Panc1 (cell line): Measurements from ENCODE around the gene ZSCAN10. TPM values are rescaled to one million over a fixed set of nuclear protein-coding genes. Genes with fewer than 3 reads are reported as not detected.

Source experiments
- ATAC-seq: fragments of 200-7000 bp; cut with Tn5 transposase; 2 replicates; pipeline ENCODE4 v1.9.1; 2020; ENCODE audit warnings: mild to moderate bottlenecking, moderate library complexity
- BruUV-seq: library from RNA; stranded (reverse); fragments of 400-500 nt; replicated peaks from 2 replicates; lab custom pipeline; 2021; lab: Mats Ljungman, UMichigan
- CTCF ChIA-PET: fragments of 300-600 bp; sonication (Branson Sonifier 250); formaldehyde crosslinking; loops from one replicate; lab custom pipeline; 2022; ENCODE audit warnings: antibody characterized with exemption; lab: Charles Lee
- POLR2A ChIA-PET: fragments of 300-600 bp; sonication (Branson Sonifier 250); formaldehyde crosslinking; loops from one replicate; lab custom pipeline; 2022; ENCODE audit warnings: antibody characterized with exemption; lab: Charles Lee
- DNase-seq: peaks from one replicate; pipeline ENCODE4 v3.0.0-alpha.2; 2010; ENCODE audit warnings: low read depth, low spot score
- H3K27ac ChIP-seq: 2 replicates; pipeline ENCODE4 v1.5.1; 2011; ENCODE audit warnings: mild to moderate bottlenecking, low read length, inconsistent platforms
- H3K27me3 ChIP-seq: fragments of 200-500 bp; sonication (Bioruptor generic); 2 replicates; pipeline ENCODE4 v1.6.0; 2014; ENCODE audit warnings: low read length, inconsistent platforms; ENCODE audit not compliant: control insufficient read depth, insufficient read depth
- H3K36me3 ChIP-seq: fragments of 200-500 bp; sonication (Bioruptor generic); 2 replicates; pipeline ENCODE4 v1.5.1; 2014; ENCODE audit warnings: inconsistent platforms, mild to moderate bottlenecking, low read length, moderate library complexity; ENCODE audit not compliant: control insufficient read depth, insufficient read depth
- H3K4me1 ChIP-seq: 2 replicates; pipeline ENCODE4 v1.5.1; 2011; ENCODE audit warnings: inconsistent platforms, mild to moderate bottlenecking, low read length, moderate library complexity; ENCODE audit not compliant: control insufficient read depth, insufficient read depth
- H3K4me3 ChIP-seq, 2 experiments: 2 replicates each; pipeline ENCODE4 v1.5.1; 2011 to 2012; ENCODE audit warnings: low read depth in 2 of 2, low read length in 2 of 2, mild to moderate bottlenecking in 2 of 2, inconsistent platforms in 1 of 2, moderate library complexity in 1 of 2
- H3K9me3 ChIP-seq: fragments of 200-500 bp; sonication (Bioruptor generic); 2 replicates; pipeline ENCODE4 v1.5.1; 2014; ENCODE audit warnings: low read depth, mild to moderate bottlenecking, inconsistent platforms, low read length, moderate library complexity; ENCODE audit not compliant: control insufficient read depth, insufficient read depth
- POLR2AphosphoS5 ChIP-seq: IDR thresholded peaks from 2 replicates; pipeline ENCODE4 v1.6.1; 2012; ENCODE audit warnings: mild to moderate bottlenecking, low read depth, low read length, moderate library complexity
- SIN3A ChIP-seq: IDR thresholded peaks from 2 replicates; pipeline ENCODE4 v1.6.1; 2012; ENCODE audit warnings: low read depth, mild to moderate bottlenecking, low read length, moderate library complexity, borderline replicate concordance; ENCODE audit not compliant: insufficient read depth
- TCF7L2 ChIP-seq: IDR thresholded peaks from 2 replicates; pipeline ENCODE4 v1.6.1; 2011; ENCODE audit warnings: mild to moderate bottlenecking, low read depth, low read length, inconsistent platforms
- in situ Hi-C: cut with HindIII; loops from 2 replicates; pipeline ENCODE4 v1.10.0; 2016; ENCODE audit warnings: low sequenced_read_pairs, low pct_unique_long_range_greater_than_20kb
- intact Hi-C: fragments of 100-400 bp; cut with micrococcal nuclease; formaldehyde crosslinking; loops from one replicate; pipeline ENCODE4 v1.10.0; 2022; ENCODE audit not compliant: unreplicated experiment
- total RNA-seq: library from RNA; stranded (reverse); gene quantifications from one replicate; pipeline ENCODE4 v1.2.1, GENCODE V29; 2021; ENCODE audit not compliant: unreplicated experiment
- TF ChIP-seq, protein P1 (sequence below), 2 experiments: IDR thresholded peaks; 2 replicates each; pipeline ENCODE4 v1.6.1; 2011 to 2012; ENCODE audit warnings: low read depth in 2 of 2, control low read depth in 1 of 2, low read length in 1 of 2, mild to moderate bottlenecking in 1 of 2, moderate library complexity in 1 of 2; ENCODE audit not compliant: insufficient read depth in 1 of 2
- TF ChIP-seq, protein P2 (sequence below): fragments of 450-650 bp; IDR thresholded peaks from 2 replicates; pipeline ENCODE4 v1.5.1; 2017; ENCODE audit warnings: mild to moderate bottlenecking

ZSCAN10 gene
- total RNA-seq, 1 experiment from 2014 or later: 0.21 TPM

DNA sequence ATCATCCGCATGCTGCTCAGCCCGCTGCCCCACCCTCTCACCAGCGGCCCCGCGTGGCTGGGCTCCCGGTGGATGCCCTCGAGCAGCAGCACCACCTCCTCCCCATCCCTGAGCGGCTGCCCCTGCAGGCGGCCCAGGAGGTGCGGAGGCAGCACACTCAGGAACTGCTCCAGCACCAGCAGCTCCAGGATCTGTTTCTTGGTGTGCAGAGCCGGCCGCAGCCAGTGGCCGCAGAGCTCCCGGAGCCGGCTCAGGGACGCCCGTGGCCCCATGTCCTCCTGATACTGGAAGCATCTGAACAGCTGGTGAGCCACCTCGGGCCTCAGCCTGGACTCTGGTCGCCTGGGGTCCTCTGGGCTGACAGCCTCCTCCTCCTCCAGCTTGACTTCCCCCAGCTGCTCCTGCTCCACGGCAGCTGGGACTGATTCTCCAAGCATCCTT, 6.6 kb downstream of the ZSCAN10 start:
- CTCF ChIA-PET: no interaction called here
- DNase-seq (no peak), ATAC-seq (no peak)
- H3K4me1 ChIP-seq: no peaks in the 10 kb centered on the region
- H3K36me3 ChIP-seq: no peaks in the 10 kb centered on the region
- TF ChIP-seq, protein P1, sequence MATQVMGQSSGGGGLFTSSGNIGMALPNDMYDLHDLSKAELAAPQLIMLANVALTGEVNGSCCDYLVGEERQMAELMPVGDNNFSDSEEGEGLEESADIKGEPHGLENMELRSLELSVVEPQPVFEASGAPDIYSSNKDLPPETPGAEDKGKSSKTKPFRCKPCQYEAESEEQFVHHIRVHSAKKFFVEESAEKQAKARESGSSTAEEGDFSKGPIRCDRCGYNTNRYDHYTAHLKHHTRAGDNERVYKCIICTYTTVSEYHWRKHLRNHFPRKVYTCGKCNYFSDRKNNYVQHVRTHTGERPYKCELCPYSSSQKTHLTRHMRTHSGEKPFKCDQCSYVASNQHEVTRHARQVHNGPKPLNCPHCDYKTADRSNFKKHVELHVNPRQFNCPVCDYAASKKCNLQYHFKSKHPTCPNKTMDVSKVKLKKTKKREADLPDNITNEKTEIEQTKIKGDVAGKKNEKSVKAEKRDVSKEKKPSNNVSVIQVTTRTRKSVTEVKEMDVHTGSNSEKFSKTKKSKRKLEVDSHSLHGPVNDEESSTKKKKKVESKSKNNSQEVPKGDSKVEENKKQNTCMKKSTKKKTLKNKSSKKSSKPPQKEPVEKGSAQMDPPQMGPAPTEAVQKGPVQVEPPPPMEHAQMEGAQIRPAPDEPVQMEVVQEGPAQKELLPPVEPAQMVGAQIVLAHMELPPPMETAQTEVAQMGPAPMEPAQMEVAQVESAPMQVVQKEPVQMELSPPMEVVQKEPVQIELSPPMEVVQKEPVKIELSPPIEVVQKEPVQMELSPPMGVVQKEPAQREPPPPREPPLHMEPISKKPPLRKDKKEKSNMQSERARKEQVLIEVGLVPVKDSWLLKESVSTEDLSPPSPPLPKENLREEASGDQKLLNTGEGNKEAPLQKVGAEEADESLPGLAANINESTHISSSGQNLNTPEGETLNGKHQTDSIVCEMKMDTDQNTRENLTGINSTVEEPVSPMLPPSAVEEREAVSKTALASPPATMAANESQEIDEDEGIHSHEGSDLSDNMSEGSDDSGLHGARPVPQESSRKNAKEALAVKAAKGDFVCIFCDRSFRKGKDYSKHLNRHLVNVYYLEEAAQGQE (IDR thresholded peaks at IDR 0.05; ENCODE audit: insufficient read depth in 1 of 2, low read depth in 2 of 2, low read length in 1 of 2): no peak
- TF ChIP-seq, protein P2, sequence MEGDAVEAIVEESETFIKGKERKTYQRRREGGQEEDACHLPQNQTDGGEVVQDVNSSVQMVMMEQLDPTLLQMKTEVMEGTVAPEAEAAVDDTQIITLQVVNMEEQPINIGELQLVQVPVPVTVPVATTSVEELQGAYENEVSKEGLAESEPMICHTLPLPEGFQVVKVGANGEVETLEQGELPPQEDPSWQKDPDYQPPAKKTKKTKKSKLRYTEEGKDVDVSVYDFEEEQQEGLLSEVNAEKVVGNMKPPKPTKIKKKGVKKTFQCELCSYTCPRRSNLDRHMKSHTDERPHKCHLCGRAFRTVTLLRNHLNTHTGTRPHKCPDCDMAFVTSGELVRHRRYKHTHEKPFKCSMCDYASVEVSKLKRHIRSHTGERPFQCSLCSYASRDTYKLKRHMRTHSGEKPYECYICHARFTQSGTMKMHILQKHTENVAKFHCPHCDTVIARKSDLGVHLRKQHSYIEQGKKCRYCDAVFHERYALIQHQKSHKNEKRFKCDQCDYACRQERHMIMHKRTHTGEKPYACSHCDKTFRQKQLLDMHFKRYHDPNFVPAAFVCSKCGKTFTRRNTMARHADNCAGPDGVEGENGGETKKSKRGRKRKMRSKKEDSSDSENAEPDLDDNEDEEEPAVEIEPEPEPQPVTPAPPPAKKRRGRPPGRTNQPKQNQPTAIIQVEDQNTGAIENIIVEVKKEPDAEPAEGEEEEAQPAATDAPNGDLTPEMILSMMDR: no peak
- in situ Hi-C loops: no loop called here
- no peak overlapping the region for H3K27ac ChIP-seq
- no TSS peak for BruUV-seq
- POLR2A ChIA-PET: no interaction called here
- H3K9me3 ChIP-seq: no peaks in the 10 kb centered on the region
- no peaks in the 10 kb centered on the region for H3K27me3 ChIP-seq
- H3K4me3 ChIP-seq: no peak overlapping the region
- intact Hi-C loops: no loop called here

DNA sequence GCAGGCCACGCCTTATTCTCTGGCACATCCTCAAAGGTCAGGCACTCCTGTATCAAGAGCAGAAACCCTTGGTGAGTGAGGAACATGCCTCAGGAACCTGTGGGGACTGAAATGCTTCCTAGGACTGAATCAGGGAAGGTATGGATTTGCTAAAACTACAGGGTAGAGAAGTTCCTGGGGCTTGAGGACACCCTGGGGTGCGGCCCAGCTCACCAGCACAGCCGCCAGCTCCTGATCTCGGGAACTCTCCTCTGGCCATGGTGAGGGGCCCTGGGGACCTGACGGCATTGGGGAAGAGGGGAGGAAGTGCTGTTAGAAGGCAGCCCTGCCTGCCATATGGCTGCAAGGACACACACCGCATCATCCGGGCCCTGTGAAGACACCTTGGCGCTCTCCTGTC, 7.5 kb downstream of the ZSCAN10 start:
- CTCF ChIA-PET: no interaction called here
- intact Hi-C loops: no loop called here
- POLR2A ChIA-PET: no interaction called here
- Histone ChIP-seq H3K9me3 (no peaks in the 10 kb centered on the region), H3K36me3 (no peaks in the 10 kb centered on the region), H3K4me3 (no peak overlapping the region), H3K4me1 (no peaks in the 10 kb centered on the region), H3K27me3 (no peaks in the 10 kb centered on the region), H3K27ac (no peak overlapping the region)
- BruUV-seq: no TSS peak
- DNase-seq (no peak), ATAC-seq (no peak)
- in situ Hi-C loops: no loop called here
- TF ChIP-seq POLR2AphosphoS5 (no peak), TCF7L2 (no peak), SIN3A (no peak)
- TF ChIP-seq, protein P2: no peak
- TF ChIP-seq, protein P1 (IDR thresholded peaks at IDR 0.05; ENCODE audit: insufficient read depth in 1 of 2, low read depth in 2 of 2, low read length in 1 of 2): no peak
